Heart right ventricle (tissue), 16 donors: ENCODE data around the gene TULP4. TPM values are rescaled to one million over a fixed set of nuclear protein-coding genes. Genes with fewer than 3 reads are reported as not detected.

ENCODE experiments used
- ATAC-seq, 8 donors: fragments of 200-7000 bp; cut with Tn5 transposase; one replicate each; pipeline ENCODE4 v1.9.1; 2020; ENCODE audit warnings: mild to moderate bottlenecking in 8 of 8, moderate library complexity in 8 of 8, moderate number of reproducible peaks in 1 of 8
- DNase-seq, 2 donors: peaks; one replicate each; pipeline ENCODE4 v3.0.0-alpha.2; 2020
- H3K27ac ChIP-seq, 10 donors: fragments of 200-600 bp; sonication (generic) in 2 of 10; one replicate each; pipeline versions ENCODE4 v1.5.0 to v1.8.0; 2020 to 2022; ENCODE audit warnings: mild to moderate bottlenecking in 3 of 10
- H3K27me3 ChIP-seq, 7 donors: fragments of 200-600 bp; one replicate each; pipeline ENCODE4 v1.8.0; 2021 to 2022; ENCODE audit warnings: mild to moderate bottlenecking in 2 of 7
- H3K36me3 ChIP-seq, 9 donors: fragments of 200-600 bp; sonication (generic) in 1 of 9; one replicate each; pipeline versions ENCODE4 v1.5.0 to v1.8.0; 2020 to 2022; ENCODE audit warnings: mild to moderate bottlenecking in 2 of 9
- H3K4me1 ChIP-seq, 9 donors: fragments of 200-600 bp; sonication (generic) in 1 of 9; one replicate each; pipeline versions ENCODE4 v1.5.0 to v1.8.0; 2020 to 2022; ENCODE audit warnings: mild to moderate bottlenecking in 4 of 9
- H3K4me3 ChIP-seq, 10 donors: fragments of 200-600 bp; sonication (generic) in 2 of 10; one replicate each; pipeline versions ENCODE4 v1.5.0 to v1.8.0; 2020 to 2022; ENCODE audit warnings: mild to moderate bottlenecking in 7 of 10, moderate library complexity in 2 of 10
- H3K9me3 ChIP-seq, 11 donors: fragments of 200-600 bp in 10 of 11; sonication (generic) in 2 of 11; one replicate each; pipeline versions ENCODE4 v1.5.0 to v1.8.0; 2013 to 2022; ENCODE audit warnings: mild to moderate bottlenecking in 2 of 11, control low read depth in 1 of 11, moderate library complexity in 1 of 11
- CTCF ChIP-seq, 9 donors: fragments of 200-600 bp; sonication (generic) in 2 of 9; IDR thresholded peaks; one replicate each; pipeline versions ENCODE4 v1.5.0 to v1.8.0; 2021 to 2022; ENCODE audit warnings: antibody characterized with exemption in 9 of 9, mild to moderate bottlenecking in 5 of 9, moderate library complexity in 1 of 9
- WGBS, 2 donors: extraction: QIAGEN DNeasy Blood & Tissue Kit; methylation state at CpG; one replicate each; pipeline ENCODE4 v1.1.7; 2013; ENCODE audit warnings: inconsistent platforms in 1 of 2; 5-methylcytosine and 5-hydroxymethylcytosine counted together
- intact Hi-C, 10 donors: fragments of 100-400 bp; cut with DNase I; formaldehyde crosslinking; loops; one replicate each; pipeline versions ENCODE4 v1.11.1 to v1.14.2; 2022
- polyA plus RNA-seq, 2 donors: library from polyadenylated mRNA; stranded (reverse); fragments of 200-250 nt; gene quantifications; one replicate each; pipeline ENCODE4 v1.2.3, GENCODE V29; 2013
- total RNA-seq, 10 donors: library from RNA; stranded (reverse); fragmentation: NEBNext Ultra II Directional in 3 of 10; extraction: Animal tissue kit (Norgen Biotek cat#: 25700) in 3 of 10; gene quantifications; one replicate each; pipeline versions ENCODE4 v1.2.1 to v1.2.4, GENCODE V29; 2021 to 2023
- donor health status: Arrhythmogenic right ventricular cardiomyopathy.
- donor health status: ischemic (EF 13 %, LVEDD 7.1; RV severe dilation, severe dysfunction).
- donor health status: healthy with polysubstance abuse.
- donor health status: DM: no; HTN: yes; CAD: no.
- donor health status: DM: no; HTN: no; CAD: no.
- donor health status: ischemic (EF 25% LVEDD 6.9; RV normal size, moderate dysfunction).
- donor health status: ischemic (EF 25% LVEDD 5.7; RV mildly dilated, moderate dysfunction).
- donor health status: healthy.
- donor health status: DM: yes; HTN: yes; CAD: no.
- donor health status: Ischemic cardiomyopathy.
- donor health status: ischemic (EF 35%, LVEDD 5.7; RV mildly dilated, moderate dysfunction).
- donor health status: nonischemic (EF 11% LVEDD 7.7; RV severe dilation, severe dysfunction).
- donor health status: DM: yes; HTN: yes; CAD: no.
- donor health status: PGD.
- donor health status: ischemic (EF 29% LVEDD 5.4; RV normal size, mild dysfunction).
- donor health status: nonischemic (EF 23%, LVEDD 6.1; RV moderate dilation, normal function).

Gene TULP4
- total and polyA plus RNA-seq, 12 donors = 2.1 to 127 (median 99.2) TPM

GRCh38 chr6:158413814-158414565, 101.7 kb downstream of the TULP4 start:
- no peak overlapping the region for H3K4me3 ChIP-seq
- TF ChIP-seq CTCF (IDR thresholded peaks at IDR 0.05) = no peak
- no peak for ATAC-seq
- peaks cover 4 to 32% (median 23%) of the 10 kb centered on the region in 9 donors for H3K4me1 ChIP-seq
- no peak overlapping the region for H3K27ac ChIP-seq
- peaks cover 0 to 5% (median 0%) of the 10 kb centered on the region in 11 donors for H3K9me3 ChIP-seq
- peaks cover 0 to 25% (median 0%) of the 10 kb centered on the region in 9 donors for H3K36me3 ChIP-seq
- WGBS, 2 donors = 97 to 98% methylated on average over 5 of the region's 5 CpGs
- intact Hi-C loops = loop anchor here in 1 of 10 donors (10.0 kb wide), 1 partner anchor 179 kb away; no protein-coding TSS in a partner anchor
- no peaks in the 10 kb centered on the region for H3K27me3 ChIP-seq
- DNase-seq = no peak

GRCh38 chr6:158414851-158415262, 102.6 kb downstream of the TULP4 start:
- no peak overlapping the region for H3K27ac ChIP-seq
- intact Hi-C loops = loop anchor here in 1 of 10 donors (10.0 kb wide), 1 partner anchor 180 kb away; no protein-coding TSS in a partner anchor
- peaks cover 0 to 23% (median 14%) of the 10 kb centered on the region in 9 donors for H3K4me1 ChIP-seq
- no peak for TF ChIP-seq CTCF (IDR thresholded peaks at IDR 0.05)
- no peak overlapping the region for H3K4me3 ChIP-seq
- peak in 4 of 8 donors; percentile 27 to 56 (median 33) for ATAC-seq
- 62 to 72% methylated on average over 5 of the region's 5 CpGs for WGBS, 2 donors
- H3K27me3 ChIP-seq = no peaks in the 10 kb centered on the region
- DNase-seq = no peak
- peaks cover 0 to 25% (median 0%) of the 10 kb centered on the region in 9 donors for H3K36me3 ChIP-seq
- peaks cover 0 to 13% (median 0%) of the 10 kb centered on the region in 11 donors for H3K9me3 ChIP-seq

- peaks cover 0 to 14% (median 0%) of the 10 kb centered on the region in 11 donors for H3K9me3 ChIP-seq
- peaks cover 0 to 25% (median 0%) of the 10 kb centered on the region in 9 donors for H3K36me3 ChIP-seq
- no peak overlapping the region for H3K27ac ChIP-seq
- WGBS, 2 donors = 85% methylated on average over 7 of the region's 7 CpGs
- intact Hi-C loops = loop anchor here in 1 of 10 donors (10.0 kb wide), 1 partner anchor 181 kb away; no protein-coding TSS in a partner anchor
- ATAC-seq = no peak
- H3K4me3 ChIP-seq = no peak overlapping the region
- TF ChIP-seq CTCF (IDR thresholded peaks at IDR 0.05) = no peak
- DNase-seq = no peak
- H3K27me3 ChIP-seq = no peaks in the 10 kb centered on the region
- H3K4me1 ChIP-seq = peaks cover 0 to 15% (median 6%) of the 10 kb centered on the region in 9 donors
These were observed 103.4 kb downstream of the TULP4 start for GRCh38 chr6:158415666-158416065.

DNA sequence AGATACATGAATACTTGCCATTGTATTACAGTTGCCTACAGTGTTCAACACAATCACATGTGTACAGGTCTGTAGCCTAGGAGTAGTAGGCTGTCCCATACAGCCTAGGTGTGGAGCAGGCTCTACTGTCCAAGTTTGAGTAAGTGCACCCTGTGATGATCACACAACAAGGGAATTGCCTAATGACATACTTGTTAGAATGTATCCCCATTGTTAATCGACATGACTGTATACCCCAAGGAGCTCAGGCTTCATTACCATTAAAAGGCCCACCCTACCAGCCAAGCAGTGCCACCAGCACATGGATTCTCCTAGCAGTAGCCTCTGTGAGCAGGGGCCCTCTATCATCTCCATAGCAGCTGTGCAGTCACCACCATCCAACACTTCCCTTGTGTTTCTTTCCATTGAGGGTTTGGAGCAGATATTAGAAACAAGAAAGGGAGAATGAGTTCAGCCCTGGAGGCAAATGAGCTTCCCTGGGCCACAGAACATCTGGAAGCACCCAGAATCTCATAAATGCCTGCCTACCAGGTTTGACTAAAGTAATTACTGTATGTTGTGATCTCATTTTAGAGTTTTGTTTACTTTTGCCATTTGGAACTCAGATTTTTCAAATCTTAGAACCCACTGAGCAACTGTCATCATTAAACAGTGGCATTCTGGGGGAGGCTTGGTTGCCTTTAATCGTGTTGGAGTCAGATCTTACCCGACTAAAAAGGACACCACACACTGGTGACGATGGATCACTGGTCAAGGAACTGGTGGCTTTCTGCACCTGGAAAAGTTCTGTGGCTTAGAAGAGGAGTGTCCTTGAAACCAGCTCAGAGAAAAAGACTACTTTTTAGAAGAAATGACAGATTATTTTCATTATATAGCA, 104.9 kb downstream of the TULP4 start:
- no peak for DNase-seq
- no peak for ATAC-seq
- intact Hi-C loops = loop anchor here in 1 of 10 donors (10.0 kb wide), 1 partner anchor 182 kb away; no protein-coding TSS in a partner anchor
- peaks cover 0 to 14% (median 0%) of the 10 kb centered on the region in 11 donors for H3K9me3 ChIP-seq
- H3K4me1 ChIP-seq = peaks cover 0 to 12% (median 0%) of the 10 kb centered on the region in 9 donors
- WGBS, 2 donors = 81 to 87% methylated on average over 4 of the region's 4 CpGs
- no peak overlapping the region for H3K27ac ChIP-seq
- no peak for TF ChIP-seq CTCF (IDR thresholded peaks at IDR 0.05)
- no peak overlapping the region for H3K4me3 ChIP-seq
- peaks cover 0 to 25% (median 0%) of the 10 kb centered on the region in 9 donors for H3K36me3 ChIP-seq
- H3K27me3 ChIP-seq = no peaks in the 10 kb centered on the region
